ENCODE data around the gene MRPS15.
A peak's percentile ranks its signal among the peaks of the same experiment; 100 is the strongest.
"Not testable (repeated sequence)": the region's sequence is repeated elsewhere in the genome, so short reads cannot be mapped to it uniquely, and the experiment has no call there.

MRPS15 gene

DNA sequence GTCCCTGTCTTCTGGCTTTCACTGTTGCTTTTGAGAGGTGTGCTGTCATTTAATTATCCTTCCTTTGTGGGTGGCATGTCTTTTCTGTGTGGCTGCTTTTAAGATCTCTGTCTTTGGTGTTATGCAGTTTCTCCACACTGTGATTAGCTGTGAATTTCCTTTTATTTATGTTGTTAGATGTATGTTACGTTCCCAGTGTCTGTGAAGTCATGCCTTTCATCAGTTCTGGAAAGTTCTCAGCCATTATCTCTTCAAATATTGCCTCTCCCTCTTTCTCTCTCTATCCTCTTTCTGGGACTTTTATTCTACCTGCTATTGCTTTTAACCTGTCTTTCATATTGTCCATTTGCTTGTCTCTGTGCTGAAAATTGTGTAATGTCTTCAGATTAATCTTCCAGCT, 39.5 kb upstream of the MRPS15 start:
- TF ChIP-seq, protein P1, sequence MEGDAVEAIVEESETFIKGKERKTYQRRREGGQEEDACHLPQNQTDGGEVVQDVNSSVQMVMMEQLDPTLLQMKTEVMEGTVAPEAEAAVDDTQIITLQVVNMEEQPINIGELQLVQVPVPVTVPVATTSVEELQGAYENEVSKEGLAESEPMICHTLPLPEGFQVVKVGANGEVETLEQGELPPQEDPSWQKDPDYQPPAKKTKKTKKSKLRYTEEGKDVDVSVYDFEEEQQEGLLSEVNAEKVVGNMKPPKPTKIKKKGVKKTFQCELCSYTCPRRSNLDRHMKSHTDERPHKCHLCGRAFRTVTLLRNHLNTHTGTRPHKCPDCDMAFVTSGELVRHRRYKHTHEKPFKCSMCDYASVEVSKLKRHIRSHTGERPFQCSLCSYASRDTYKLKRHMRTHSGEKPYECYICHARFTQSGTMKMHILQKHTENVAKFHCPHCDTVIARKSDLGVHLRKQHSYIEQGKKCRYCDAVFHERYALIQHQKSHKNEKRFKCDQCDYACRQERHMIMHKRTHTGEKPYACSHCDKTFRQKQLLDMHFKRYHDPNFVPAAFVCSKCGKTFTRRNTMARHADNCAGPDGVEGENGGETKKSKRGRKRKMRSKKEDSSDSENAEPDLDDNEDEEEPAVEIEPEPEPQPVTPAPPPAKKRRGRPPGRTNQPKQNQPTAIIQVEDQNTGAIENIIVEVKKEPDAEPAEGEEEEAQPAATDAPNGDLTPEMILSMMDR (conservative IDR thresholded peaks at IDR 0.05; ENCODE audit: low read length) = no peak
- DNase-seq (ENCODE audit: low read depth) = no peak
- H3K4me3 ChIP-seq (ENCODE audit: low read length) = no peak overlapping the region

- no peak overlapping the region for H3K4me3 ChIP-seq (ENCODE audit: low read length)
- DNase-seq (ENCODE audit: low read depth) = no peak
- TF ChIP-seq, protein P1 (conservative IDR thresholded peaks at IDR 0.05; ENCODE audit: low read length) = no peak
Measured at GRCh38 chr1:36503159-36503558, 39.0 kb upstream of the MRPS15 start.

DNA sequence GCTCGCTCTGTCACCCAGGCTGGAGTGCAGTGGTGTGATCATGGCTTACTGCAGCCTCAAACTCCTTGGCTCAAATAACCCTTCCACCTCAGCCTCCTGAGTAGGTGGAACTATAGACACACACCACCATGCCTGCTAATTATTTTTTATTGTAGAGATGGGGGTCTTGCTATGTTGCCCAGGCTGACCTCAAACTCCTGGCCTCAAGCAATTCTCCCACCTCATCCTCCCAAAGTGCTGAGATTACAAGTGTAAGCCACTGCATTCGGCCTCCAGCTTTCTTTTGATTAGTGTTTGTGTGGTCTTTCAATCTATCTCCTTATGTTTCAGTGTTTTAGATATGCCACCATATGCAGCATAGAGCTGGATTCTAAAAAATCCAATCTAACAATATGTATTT, 38.4 kb upstream of the MRPS15 start:
- TF ChIP-seq, protein P1 (conservative IDR thresholded peaks at IDR 0.05; ENCODE audit: low read length) = no peak
- no peak for DNase-seq (ENCODE audit: low read depth)
- H3K4me3 ChIP-seq (ENCODE audit: low read length) = no peak overlapping the region

DNA sequence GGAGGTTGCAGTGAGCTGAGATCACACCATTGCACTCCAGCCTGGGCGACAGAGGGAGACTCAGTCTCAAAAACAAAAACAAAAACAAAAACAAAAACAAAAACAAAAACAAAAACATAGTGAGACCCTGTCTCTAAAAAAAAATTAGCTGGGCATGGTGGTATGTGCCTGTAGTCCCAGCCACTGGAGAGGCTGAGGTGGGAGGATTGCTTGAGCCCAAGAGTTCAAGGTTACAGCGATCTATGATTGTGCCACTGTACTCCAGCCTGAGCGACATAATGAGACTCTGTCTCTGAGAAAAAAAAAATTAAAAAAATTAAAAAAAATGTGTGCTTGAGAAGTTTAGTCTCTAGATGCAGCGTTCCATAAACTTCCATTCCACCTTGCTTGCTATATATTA, 37.7 kb upstream of the MRPS15 start:
- not testable (repeated sequence) for DNase-seq (ENCODE audit: low read depth)

GRCh38 chr1:36497207-36497606, 33.0 kb upstream of the MRPS15 start:
- peak; percentile 6 for DNase-seq (ENCODE audit: low read depth)
- TF ChIP-seq, protein P1 (conservative IDR thresholded peaks at IDR 0.05; ENCODE audit: low read length) = no peak
- H3K4me3 ChIP-seq (ENCODE audit: low read length) = no peak overlapping the region

More for the DNA sequence above, 37.7 kb upstream of the MRPS15 start:
- not testable (repeated sequence) for H3K4me3 ChIP-seq (ENCODE audit: low read length)

- no peak for DNase-seq (ENCODE audit: low read depth)
- H3K4me3 ChIP-seq (ENCODE audit: low read length) = no peak overlapping the region
- TF ChIP-seq, protein P1 (conservative IDR thresholded peaks at IDR 0.05; ENCODE audit: low read length) = no peak
Measured at GRCh38 chr1:36494971-36495370, 30.8 kb upstream of the MRPS15 start.

DNA sequence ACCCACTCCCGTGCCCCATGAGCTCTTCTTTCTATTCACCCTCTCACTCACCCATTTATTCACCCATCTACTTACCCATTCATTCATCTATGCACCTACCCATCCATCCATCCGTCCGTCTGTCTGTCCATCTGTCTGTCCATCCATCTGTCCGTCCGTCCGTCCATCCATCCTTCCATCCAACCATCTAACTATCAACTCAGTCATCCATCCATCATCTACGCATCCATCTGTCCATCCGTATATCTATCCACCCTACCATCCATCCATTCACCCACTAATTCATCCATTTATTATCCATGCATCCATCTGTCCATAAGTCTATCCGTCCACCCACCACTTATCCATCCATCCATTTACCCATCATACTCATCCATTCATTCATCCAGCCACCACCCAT, 29.3 kb upstream of the MRPS15 start:
- H3K4me3 ChIP-seq (ENCODE audit: low read length) = no peak overlapping the region
- no peak for DNase-seq (ENCODE audit: low read depth)
- TF ChIP-seq, protein P1 (conservative IDR thresholded peaks at IDR 0.05; ENCODE audit: low read length) = no peak

DNA sequence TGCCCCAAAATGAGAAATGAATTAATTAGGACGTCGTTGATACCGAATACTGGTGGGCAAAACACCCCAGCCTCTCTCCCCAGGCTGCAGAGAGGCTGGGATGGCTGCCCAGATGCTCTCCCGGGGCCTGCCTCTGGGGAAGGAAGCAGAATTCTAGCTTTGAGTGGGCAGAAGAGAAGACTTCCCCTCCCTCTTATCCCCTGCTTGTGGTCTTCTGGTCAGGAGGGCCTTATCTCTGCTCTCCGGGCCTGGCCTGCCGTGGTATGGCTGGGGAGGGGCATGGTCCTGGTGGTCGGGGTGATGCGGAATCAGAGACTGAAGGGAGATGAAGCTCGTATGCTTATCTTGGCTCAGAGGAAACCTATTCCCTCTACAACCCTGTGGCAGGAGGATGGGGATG, 28.3 kb upstream of the MRPS15 start:
- TF ChIP-seq, protein P1 (conservative IDR thresholded peaks at IDR 0.05; ENCODE audit: low read length) = no peak
- no peak for DNase-seq (ENCODE audit: low read depth)
- no peak overlapping the region for H3K4me3 ChIP-seq (ENCODE audit: low read length)

DNA sequence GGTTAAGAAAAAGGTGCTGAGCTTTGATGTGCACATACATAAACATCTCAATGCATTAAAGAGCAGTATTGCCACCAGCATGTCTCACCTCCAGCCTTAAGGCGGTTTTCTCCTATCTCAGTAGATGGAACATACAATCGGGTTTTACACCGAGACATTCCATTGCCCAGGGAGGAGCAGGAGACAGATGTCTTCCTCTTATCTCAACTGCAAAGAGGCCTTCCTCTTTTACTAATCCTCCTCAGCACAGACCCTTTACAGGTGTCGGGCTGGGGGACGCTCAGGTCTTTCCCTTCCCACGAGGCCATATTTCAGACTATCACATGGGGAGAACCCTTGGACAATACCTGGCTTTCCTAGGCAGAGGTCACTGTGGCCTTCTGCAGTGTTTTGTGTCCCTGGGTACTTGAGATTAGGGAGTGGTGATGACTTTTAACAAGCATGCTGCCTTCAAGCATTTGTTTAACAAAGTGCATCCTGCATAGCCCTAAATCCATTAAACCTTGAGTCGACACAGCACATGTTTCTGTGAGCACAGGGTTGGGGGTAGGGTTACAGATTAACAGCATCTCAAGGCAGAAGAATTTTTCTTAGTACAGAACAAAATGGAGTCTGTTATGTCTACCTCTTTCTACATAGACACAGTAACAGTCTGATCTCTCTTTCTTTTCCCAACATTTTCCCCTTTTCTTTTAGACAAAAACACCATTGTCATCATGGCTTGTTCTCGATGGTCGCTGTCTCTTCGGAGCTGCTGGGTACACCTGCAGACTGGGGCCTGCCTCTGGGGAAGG, 25.3 kb upstream of the MRPS15 start:
- not testable (repeated sequence) for H3K4me3 ChIP-seq (ENCODE audit: low read length); DNase-seq (ENCODE audit: low read depth)

Data from AG10803 (cell line).